Uterus (tissue), 4 donors: ENCODE data around the gene DNAH7. TPM values are rescaled to one million over a fixed set of nuclear protein-coding genes. Genes with fewer than 3 reads are reported as not detected.

Experiments
- DNase-seq, 2 donors: peaks; one replicate each; pipeline ENCODE4 v3.0.0-alpha.2; 2019 to 2020
- H3K27ac ChIP-seq, 2 donors: fragments of 200-600 bp; sonication (generic); 1 replicate in 1 of 2; 2 replicates in 1 of 2; pipeline ENCODE4 v1.5.1; 2016 to 2018
- H3K27me3 ChIP-seq, 2 donors: fragments of 200-600 bp; sonication (generic); one replicate each; pipeline ENCODE4 v1.5.1; 2018 to 2019; ENCODE audit warnings: control low read depth in 1 of 2
- H3K36me3 ChIP-seq, 2 donors: fragments of 200-600 bp; sonication (generic); one replicate each; pipeline ENCODE4 v1.5.1; 2019; ENCODE audit warnings: control low read depth in 1 of 2
- H3K4me1 ChIP-seq, 2 donors: fragments of 200-600 bp; sonication (generic); one replicate each; pipeline ENCODE4 v1.5.1; 2018 to 2019; ENCODE audit warnings: control low read depth in 1 of 2
- H3K4me3 ChIP-seq, 2 donors: fragments of 200-600 bp; sonication (generic); 1 replicate in 1 of 2; 2 replicates in 1 of 2; pipeline ENCODE4 v1.5.1; 2018 to 2019; ENCODE audit warnings: mild to moderate bottlenecking in 1 of 2
- H3K9me3 ChIP-seq, 2 donors: fragments of 200-600 bp; sonication (generic); one replicate each; pipeline ENCODE4 v1.5.1; 2019; ENCODE audit warnings: control low read depth in 1 of 2
- POLR2A ChIP-seq, 2 donors: fragments of 450-650 bp; IDR thresholded peaks; one replicate each; pipeline ENCODE4 v1.6.1; 2016; ENCODE audit warnings: antibody characterized with exemption in 2 of 2, mild to moderate bottlenecking in 1 of 2, moderate library complexity in 1 of 2
- intact Hi-C: fragments of 100-400 bp; cut with DNase I; formaldehyde crosslinking; loops from one replicate; pipeline ENCODE4 v1.15.1; 2023; ENCODE audit warnings: low total_unique reads
- total RNA-seq, 4 donors: library from RNA; depleted of rRNA in 3 of 4; stranded (reverse); fragments of >200 nt in 3 of 4; gene quantifications; one replicate each; pipeline versions ENCODE4 v1.1.0 to v1.2.4, GENCODE V29; 2014 to 2023
- TF ChIP-seq, protein P1 (sequence below), 4 experiments: fragments of 200-600 bp in 2 of 4; fragments of 450-650 bp in 2 of 4; sonication (generic) in 2 of 4; IDR thresholded peaks; one replicate each; pipeline ENCODE4 v1.5.1; 2016 to 2019; ENCODE audit warnings: antibody characterized with exemption in 4 of 4, mild to moderate bottlenecking in 2 of 4, moderate library complexity in 1 of 4
- donor health status: DM: yes; HTN: yes; CAD: no.

The DNAH7 gene
- total RNA-seq, 4 donors from 2014 or later, result 0.26 to 10.0 (median 1.7) TPM

DNA sequence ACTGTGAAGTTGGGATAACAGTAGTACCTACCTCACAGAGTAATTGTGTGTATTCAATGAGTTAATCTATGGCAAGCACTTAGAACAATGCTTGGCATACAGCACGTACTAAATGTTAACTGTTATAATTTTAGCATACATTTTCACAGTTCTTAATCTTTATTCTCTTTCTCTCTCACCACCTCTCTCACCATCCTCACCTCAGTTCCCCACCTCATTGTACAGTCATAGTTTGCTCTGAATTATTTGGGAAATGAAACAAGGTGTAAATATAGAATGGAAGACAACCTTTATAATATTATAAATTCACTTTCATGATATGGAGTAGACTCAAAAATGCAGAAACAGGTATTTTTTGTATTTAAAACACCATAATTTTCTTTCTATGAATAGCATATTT, 40.0 kb upstream of the DNAH7 start:
- intact Hi-C loops, result no loop called here
- TF ChIP-seq POLR2A (IDR thresholded peaks at IDR 0.05), result no peak
- TF ChIP-seq, protein P1, sequence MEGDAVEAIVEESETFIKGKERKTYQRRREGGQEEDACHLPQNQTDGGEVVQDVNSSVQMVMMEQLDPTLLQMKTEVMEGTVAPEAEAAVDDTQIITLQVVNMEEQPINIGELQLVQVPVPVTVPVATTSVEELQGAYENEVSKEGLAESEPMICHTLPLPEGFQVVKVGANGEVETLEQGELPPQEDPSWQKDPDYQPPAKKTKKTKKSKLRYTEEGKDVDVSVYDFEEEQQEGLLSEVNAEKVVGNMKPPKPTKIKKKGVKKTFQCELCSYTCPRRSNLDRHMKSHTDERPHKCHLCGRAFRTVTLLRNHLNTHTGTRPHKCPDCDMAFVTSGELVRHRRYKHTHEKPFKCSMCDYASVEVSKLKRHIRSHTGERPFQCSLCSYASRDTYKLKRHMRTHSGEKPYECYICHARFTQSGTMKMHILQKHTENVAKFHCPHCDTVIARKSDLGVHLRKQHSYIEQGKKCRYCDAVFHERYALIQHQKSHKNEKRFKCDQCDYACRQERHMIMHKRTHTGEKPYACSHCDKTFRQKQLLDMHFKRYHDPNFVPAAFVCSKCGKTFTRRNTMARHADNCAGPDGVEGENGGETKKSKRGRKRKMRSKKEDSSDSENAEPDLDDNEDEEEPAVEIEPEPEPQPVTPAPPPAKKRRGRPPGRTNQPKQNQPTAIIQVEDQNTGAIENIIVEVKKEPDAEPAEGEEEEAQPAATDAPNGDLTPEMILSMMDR (IDR thresholded peaks at IDR 0.05), result no peak
- DNase-seq, result no peak
- H3K9me3 ChIP-seq, result no peaks in the 10 kb centered on the region
- H3K27me3 ChIP-seq, result no peaks in the 10 kb centered on the region
- H3K36me3 ChIP-seq, result no peaks in the 10 kb centered on the region
- no peak overlapping the region for H3K27ac ChIP-seq
- H3K4me1 ChIP-seq, result no peaks in the 10 kb centered on the region
- no peak overlapping the region for H3K4me3 ChIP-seq

DNA sequence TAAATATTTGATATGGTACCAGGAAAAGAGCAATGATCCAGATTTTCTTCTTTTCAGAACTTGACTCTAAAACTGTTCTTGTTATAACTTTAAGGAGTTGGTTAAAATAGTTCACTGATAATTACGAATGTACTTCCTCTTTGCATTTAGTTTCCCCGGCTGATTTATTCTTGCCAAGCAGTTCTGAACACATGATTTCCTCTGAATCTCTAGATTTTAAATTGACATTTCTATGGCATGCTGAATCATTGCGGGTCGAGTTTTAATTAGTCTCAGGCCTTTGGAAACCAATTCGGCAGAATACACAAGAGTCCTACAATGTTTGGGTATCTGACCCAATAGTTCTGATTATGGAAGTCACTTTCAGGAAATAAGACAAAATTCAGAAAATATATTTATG, 37.3 kb upstream of the DNAH7 start:
- TF ChIP-seq POLR2A (IDR thresholded peaks at IDR 0.05), result no peak
- TF ChIP-seq, protein P1 (IDR thresholded peaks at IDR 0.05), result no peak
- Histone ChIP-seq H3K4me3 (no peak overlapping the region), H3K4me1 (no peaks in the 10 kb centered on the region), H3K36me3 (no peaks in the 10 kb centered on the region), H3K27ac (no peak overlapping the region), H3K27me3 (no peaks in the 10 kb centered on the region), H3K9me3 (no peaks in the 10 kb centered on the region)
- intact Hi-C loops, result no loop called here
- DNase-seq, result no peak

DNA sequence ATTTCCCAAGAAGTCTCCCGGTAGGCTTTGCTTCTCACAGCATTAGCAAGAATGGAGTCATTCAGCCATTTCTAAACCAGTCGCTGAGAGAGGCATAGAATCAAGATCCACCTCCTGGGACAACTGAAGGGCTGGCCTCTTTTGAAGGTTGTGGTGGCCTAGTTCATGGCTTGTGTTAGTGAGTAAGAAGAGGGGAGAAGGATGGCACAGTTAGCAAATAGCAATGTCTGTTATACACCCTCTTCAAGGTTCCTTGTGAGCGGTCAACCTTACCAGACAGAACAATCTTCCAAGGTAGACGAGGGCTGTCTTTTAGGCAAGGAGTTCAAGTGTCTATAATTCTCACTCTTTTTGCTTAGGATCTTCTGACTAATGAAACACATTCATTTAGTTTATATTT, 35.4 kb upstream of the DNAH7 start:
- H3K27ac ChIP-seq, result no peak overlapping the region
- TF ChIP-seq, protein P1 (IDR thresholded peaks at IDR 0.05), result no peak
- TF ChIP-seq POLR2A (IDR thresholded peaks at IDR 0.05), result no peak
- H3K4me1 ChIP-seq, result no peaks in the 10 kb centered on the region
- no peaks in the 10 kb centered on the region for H3K9me3 ChIP-seq
- H3K4me3 ChIP-seq, result no peak overlapping the region
- H3K27me3 ChIP-seq, result no peaks in the 10 kb centered on the region
- intact Hi-C loops, result no loop called here
- DNase-seq, result no peak
- H3K36me3 ChIP-seq, result no peaks in the 10 kb centered on the region

DNA sequence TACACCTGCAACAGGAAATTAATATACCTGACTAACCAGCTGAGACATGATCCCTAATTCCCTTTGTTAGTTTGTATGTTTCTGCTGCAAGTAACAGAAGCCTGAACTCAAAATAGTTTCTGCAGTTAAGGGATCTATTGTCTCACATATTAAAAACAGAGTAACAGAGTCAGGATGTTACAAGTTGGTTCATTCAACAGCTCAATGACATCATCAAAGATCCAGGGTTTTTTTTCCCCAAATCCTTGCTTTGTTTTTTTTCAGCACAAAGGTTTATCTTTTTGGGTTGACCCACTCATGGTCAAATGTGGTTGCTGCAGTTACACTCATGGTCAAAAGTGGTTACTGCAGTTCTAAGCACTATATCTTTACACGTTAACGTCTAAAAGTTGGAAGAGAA, 35.0 kb upstream of the DNAH7 start:
- Histone ChIP-seq H3K4me1 (no peaks in the 10 kb centered on the region), H3K36me3 (no peaks in the 10 kb centered on the region), H3K27ac (no peak overlapping the region), H3K9me3 (no peaks in the 10 kb centered on the region), H3K27me3 (no peaks in the 10 kb centered on the region), H3K4me3 (no peak overlapping the region)
- DNase-seq, result no peak
- TF ChIP-seq, protein P1 (IDR thresholded peaks at IDR 0.05), result no peak
- no peak for TF ChIP-seq POLR2A (IDR thresholded peaks at IDR 0.05)
- intact Hi-C loops, result no loop called here

DNA sequence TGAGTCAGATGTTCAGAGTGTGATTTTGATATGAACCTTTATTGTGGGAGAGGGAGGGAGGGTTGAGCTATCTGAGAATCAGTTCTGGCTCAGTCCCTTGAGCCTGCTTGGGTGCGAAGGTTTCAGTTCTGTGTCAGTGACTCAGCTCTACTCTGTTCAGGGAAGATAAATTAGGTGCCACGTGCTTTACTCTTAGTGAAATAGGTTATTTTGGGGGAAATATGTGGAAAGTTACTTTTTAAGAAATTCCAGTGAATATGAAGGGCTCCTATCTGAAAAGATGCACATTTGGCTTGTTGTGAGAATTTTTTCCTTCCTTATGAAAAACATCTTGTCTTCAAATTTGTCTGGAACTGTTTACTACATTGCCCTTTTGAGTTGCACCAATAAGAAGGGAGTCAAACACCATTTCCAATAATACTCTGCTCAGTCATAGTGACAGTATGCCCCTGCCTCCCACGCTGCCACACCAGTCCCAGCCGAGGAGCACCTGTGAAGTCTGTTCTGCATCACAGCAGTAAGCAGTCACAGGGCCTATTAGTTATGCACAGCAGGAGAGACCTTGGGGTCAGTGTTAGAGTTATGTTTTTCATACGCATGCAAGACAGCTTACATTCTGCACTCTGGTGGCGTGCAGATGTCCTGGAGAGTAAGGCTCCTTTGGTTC, 32.8 kb upstream of the DNAH7 start:
- Histone ChIP-seq H3K4me3 (no peak overlapping the region), H3K27me3 (no peaks in the 10 kb centered on the region), H3K4me1 (no peaks in the 10 kb centered on the region), H3K27ac (peak overlapping the region in 1 of 2 donors; percentile 44), H3K36me3 (no peaks in the 10 kb centered on the region), H3K9me3 (no peaks in the 10 kb centered on the region)
- intact Hi-C loops, result no loop called here
- no peak for TF ChIP-seq POLR2A (IDR thresholded peaks at IDR 0.05)
- TF ChIP-seq, protein P1 (IDR thresholded peaks at IDR 0.05), result no peak
- DNase-seq, result peak in 1 of 2 donors; percentile 29
